Hematopoietic multipotent progenitor cell treated with erythropoietin and hydrocortisone succinate and interleukin-3 and kit ligand, for 17 days (in vitro differentiated cells): Measurements from ENCODE around the gene RAB30.

Source experiments
- DNase-seq: peaks from one replicate; pipeline ENCODE4 v3.0.0-alpha.2; 2015; ENCODE audit warnings: low spot score

RAB30 gene

GRCh38 chr11:83071567-83072349, at the start of gene RAB30:
TSS of gene RAB30 (minus strand) at chr11:83071897. CDS start at chr11:82997316, 74,581 bp downstream.
- peak; percentile 98 for DNase-seq

- DNase-seq, result no peak
Observed at GRCh38 chr11:83120327-83120726, 48.6 kb upstream of the RAB30 start.

GRCh38 chr11:83119216-83119615, 47.5 kb upstream of the RAB30 start:
- no peak for DNase-seq

GRCh38 chr11:83118814-83119213, 47.1 kb upstream of the RAB30 start:
- DNase-seq, result no peak

- no peak for DNase-seq
Observed at GRCh38 chr11:83116015-83116641, 44.4 kb upstream of the RAB30 start.

GRCh38 chr11:83115551-83115950, 43.9 kb upstream of the RAB30 start:
- no peak for DNase-seq

GRCh38 chr11:83115026-83115425, 43.3 kb upstream of the RAB30 start:
- DNase-seq, result no peak

GRCh38 chr11:83112886-83113285, 41.2 kb upstream of the RAB30 start:
- DNase-seq, result no peak

- no peak for DNase-seq
Observed at GRCh38 chr11:83105168-83105567, 33.5 kb upstream of the RAB30 start.

- no peak for DNase-seq
Observed at GRCh38 chr11:83102834-83103233, 31.1 kb upstream of the RAB30 start.

GRCh38 chr11:83097429-83098075, 25.9 kb upstream of the RAB30 start:
- no peak for DNase-seq

GRCh38 chr11:83093634-83094033, 21.9 kb upstream of the RAB30 start:
- DNase-seq, result no peak

- DNase-seq, result no peak
Observed at GRCh38 chr11:83092488-83093384, 21.0 kb upstream of the RAB30 start.

GRCh38 chr11:83088965-83089364, 17.3 kb upstream of the RAB30 start:
- DNase-seq, result no peak

GRCh38 chr11:83087035-83087434, 15.3 kb upstream of the RAB30 start:
- peak; percentile 31 for DNase-seq

- no peak for DNase-seq
Observed at GRCh38 chr11:83079820-83080219, 8.1 kb upstream of the RAB30 start.

- DNase-seq, result no peak
Observed at GRCh38 chr11:83078269-83078668, 6.6 kb upstream of the RAB30 start.

GRCh38 chr11:83073884-83074283, 2.2 kb upstream of the RAB30 start:
- no peak for DNase-seq

- DNase-seq, result no peak
Observed at GRCh38 chr11:83073258-83073657, 1.6 kb upstream of the RAB30 start.

- no peak for DNase-seq
Observed at GRCh38 chr11:83072350-83073242, 899 bp upstream of the RAB30 start.
